ENCODE data around the gene EFCAB12.
"Not testable (repeated sequence)": the region's sequence is repeated elsewhere in the genome, so short reads cannot be mapped to it uniquely, and the experiment has no call there.

EFCAB12 gene

DNA sequence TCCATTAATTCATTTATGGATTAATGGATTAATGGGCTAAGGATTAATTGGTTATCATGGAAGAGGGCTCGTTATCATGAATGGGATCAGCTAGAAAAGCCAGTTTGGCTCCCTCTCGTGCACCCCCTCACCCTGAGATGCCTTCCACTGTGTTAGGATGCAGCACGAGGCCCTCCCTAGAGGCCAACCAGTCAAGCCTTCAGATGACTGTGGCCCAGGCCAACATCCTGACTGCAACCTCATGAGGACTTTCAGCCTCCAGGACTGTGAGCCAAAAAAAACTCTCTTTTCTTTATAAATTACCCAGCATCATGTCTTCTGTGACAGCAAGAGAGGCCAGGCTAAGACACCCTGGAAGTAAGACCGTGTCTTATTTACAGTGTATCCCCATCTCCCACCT lies 9.0 kb downstream of the EFCAB12 start:
- DNase-seq (ENCODE audit: low spot score): no peak

DNA sequence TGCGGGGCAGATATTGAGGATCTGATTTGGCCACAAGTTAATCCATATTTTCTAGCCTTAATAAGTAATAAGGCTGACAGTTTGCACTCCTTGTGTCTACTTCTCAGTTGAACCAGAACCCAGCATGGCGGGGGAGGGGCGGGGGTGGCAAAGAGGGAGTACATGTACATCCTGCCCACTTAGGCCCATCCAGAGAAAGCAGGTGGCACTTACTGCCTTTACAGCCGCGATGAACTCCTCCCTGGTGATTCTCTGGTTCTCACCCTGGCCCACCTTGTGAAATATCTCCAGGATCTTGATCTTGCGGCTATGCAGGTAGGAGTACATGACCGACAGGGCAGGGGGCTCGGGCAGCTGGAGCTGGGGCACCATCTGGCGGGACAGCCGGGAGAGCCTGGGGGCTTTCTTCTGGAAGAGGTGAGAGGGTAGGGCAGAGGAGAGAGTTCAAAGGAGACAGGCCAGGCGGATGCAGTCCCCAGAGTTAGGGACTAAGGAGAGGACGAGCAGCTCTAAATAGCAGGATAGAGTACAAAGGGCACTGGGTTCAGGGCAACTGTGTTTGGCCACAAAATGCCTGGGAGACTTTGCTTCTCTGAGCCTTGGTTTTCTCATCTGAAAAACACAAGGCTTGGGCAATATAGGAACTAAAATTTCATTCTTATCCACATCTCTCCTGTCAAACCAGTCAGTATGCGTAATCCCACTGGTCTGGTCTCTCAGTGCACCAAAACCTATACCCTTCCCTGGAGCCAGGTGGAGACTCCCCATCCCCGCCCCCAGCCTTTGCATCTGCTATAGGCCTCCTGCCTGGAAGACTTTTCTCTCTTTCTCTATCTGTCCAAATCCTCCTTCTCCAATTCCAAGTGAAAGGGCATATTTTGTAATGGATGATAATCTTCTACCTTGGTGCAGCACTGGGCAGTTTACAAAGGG lies 10.1 kb downstream of the EFCAB12 start:
- no peak for DNase-seq (ENCODE audit: low spot score)

GRCh38 chr3:129417326-129417725 lies 11.1 kb downstream of the EFCAB12 start:
- no peak for DNase-seq (ENCODE audit: low spot score)

- no peak for DNase-seq (ENCODE audit: low spot score)
These were observed 12.0 kb downstream of the EFCAB12 start for GRCh38 chr3:129416415-129416814.

DNA sequence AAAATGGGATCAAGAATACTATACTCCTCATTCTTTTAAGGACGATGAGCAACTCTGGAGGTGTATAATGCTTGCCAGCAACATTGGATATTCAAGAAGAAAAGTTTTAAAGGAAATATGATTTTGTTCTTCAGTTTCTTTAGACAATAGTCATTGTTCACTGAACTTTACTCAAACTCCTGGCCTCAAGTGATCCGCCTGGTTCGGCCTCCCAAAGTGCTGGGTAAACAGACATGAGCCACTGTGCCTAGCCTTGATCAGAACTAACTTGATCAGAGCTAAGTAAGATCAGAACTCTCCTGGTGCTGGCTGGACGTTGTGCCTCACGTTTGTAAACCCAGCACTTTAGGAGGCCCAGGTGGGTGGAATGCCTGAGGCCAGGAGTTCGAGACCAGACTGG lies 12.6 kb downstream of the EFCAB12 start:
- DNase-seq (ENCODE audit: low spot score): no peak

DNA sequence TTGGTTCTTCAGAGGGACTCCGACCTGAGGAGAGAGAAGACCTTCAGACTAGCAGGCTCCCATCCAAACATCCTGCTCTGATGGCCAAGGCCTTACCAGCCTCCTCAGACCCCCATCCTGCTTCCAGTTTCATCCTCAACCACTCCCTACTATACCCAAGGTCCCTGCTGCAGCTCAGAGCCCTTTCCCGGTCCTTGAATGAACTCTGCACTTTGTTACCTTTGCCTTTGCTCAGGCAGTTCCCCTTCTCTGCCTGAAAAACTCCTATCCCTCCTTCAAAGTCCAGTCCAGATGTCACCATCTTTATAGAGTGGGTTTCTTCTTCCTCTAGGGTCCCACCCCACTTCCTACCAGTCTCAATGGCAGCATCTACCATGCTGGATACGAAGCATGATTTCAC lies 13.1 kb downstream of the EFCAB12 start:
- DNase-seq (ENCODE audit: low spot score): no peak

- DNase-seq (ENCODE audit: low spot score): no peak
These were observed 14.5 kb downstream of the EFCAB12 start for GRCh38 chr3:129413687-129414506.

DNA sequence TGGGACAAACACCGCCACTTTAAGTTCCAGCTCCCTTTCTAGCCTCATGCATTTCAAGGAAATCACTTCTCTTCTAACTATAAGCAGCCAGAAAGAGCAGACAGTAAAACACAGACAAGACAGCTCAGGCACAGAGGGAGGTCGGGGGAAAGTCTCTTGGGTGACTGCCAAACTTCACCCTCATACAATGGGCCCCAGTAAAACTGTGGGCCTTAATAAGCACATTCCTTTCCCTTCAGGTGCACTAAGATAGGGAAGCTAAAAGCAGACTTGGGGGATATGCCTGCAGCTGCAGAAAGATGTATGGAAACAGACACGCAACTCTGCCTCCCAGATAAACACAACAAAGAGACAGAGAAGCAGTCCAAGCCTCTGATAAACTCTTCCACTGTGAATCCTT lies 15.2 kb downstream of the EFCAB12 start:
- DNase-seq (ENCODE audit: low spot score): not testable (repeated sequence)

DNA sequence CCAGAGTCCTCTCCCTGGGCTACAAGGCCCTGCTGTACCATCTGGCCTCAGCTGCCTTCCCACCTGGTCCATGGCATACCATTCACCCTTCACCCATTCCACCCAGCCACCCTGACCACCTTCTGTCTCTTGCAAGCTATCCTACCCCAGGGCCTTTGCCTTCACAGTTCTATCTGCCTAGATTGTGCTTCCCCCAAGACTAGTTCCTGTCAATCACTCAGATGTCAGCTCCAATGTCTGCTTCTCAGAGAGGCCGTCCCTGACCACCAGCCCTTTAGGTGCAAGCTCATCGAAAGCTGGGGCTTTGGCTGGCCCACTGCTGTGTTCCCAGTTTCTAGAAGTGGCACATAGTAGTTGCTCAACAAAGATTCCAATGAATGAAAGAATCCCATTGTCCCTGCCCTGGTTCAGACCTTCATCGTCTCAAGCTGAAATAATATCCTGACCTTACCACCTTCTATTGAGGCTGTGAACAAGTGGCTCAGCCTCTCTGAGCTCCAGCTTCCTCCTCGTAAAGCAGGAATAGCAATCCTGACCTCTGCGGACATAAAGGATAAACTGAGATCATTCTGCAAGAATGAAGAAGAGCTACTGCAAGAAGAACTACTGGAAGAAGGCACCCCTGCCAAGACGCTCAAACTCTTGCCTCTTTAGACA lies 15.8 kb downstream of the EFCAB12 start:
- no peak for DNase-seq (ENCODE audit: low spot score)

- no peak for DNase-seq (ENCODE audit: low spot score)
These were observed 17.5 kb downstream of the EFCAB12 start for GRCh38 chr3:129410971-129411370.

DNA sequence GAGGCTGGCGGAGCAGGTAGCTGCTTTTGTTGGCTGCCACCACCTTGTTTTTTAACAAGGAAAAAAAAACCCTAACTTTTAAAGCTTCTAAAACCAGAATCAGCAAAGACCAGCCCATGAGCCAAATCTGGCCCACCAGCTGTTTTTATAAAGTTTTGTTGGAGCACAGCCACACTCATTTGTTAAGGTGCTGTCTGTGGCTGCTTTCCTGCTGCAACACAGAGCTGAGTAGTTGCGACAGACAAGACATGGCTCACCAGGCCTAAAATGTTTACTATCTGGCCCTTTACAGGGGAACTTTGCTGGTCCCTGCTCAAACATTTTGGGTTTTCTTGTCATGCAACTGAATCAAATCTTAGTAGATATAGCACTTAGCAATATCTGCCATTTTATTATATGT lies 18.9 kb downstream of the EFCAB12 start:
- no peak for DNase-seq (ENCODE audit: low spot score)

DNA sequence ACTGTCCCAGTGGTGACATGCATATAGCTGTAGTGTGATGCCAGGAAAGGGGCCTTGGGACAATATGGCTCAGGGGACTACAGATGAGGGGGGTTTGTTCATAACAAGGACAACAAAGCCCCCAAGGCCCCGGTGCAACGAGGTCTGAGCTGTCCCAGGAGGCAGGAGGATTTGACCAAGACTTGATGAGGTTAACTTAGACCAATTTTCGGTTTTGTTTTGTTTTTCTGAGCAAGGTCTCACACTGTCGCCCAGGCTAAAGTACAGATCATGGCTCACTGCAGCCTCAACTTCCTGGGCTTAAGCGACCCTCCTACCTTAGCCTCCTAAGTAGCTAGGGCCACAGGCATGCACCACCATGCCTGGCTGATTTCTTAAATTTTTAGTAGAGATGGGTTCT lies 23.8 kb downstream of the EFCAB12 start:
- DNase-seq (ENCODE audit: low spot score): no peak

DNA sequence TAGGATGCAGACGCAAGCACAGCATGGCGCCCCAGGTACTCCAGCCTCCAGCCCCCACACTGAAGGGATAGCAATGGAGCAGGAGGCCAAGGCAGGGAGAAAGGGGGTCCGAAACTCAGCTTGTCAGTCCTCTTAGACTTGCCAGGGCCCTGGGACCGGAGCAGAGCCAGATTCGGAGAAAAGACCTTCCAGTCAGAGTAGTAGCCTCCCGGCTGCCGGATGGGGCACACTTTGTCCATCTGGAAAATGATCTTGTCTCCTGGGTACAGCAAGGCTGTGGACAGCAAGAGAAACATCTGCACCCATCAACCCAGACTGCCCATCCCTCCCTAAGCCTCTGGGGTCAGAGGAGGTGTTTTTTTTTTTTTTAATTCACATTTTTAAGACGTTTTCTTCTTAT lies 24.3 kb downstream of the EFCAB12 start:
- DNase-seq (ENCODE audit: low spot score): no peak

DNA sequence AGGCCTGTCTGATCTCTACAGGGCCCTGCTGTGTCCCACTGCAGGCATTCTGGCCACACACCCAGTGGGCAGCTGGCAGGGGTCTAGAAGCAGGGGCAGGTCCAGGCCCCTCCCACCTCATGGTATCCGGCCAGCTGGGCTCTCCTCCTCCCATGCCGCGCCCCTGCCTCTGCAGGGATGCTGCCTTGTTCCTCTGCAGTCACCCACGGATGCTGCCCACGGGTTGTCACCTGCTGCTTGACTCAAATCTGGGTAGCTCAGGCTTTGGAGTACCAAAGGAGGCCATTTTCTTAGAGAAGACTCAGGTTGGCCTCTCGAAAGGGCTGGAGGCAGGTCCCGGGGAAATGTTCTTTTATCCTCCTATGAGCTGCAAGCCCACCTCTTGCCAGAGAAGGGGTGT lies 25.0 kb downstream of the EFCAB12 start:
- DNase-seq (ENCODE audit: low spot score): no peak

DNA sequence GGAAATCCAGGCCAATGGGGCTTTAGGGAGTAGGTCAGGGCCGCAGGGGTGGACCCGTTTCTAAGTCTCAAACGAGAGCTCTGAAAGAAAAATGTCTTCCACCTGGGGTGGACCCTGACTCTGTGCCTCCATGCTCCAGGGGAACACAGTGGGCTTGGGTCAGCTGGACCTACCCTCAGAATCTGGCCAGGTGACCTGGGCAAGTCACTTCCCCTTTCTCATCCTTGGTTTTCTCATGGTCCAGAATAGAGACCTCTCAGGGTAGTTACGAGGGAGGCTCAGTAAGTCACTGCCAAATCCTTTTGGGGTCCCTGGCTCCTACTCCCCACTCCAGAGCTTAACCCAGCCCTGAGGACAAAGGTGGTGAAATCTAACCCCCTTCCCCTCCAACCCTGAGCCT lies 25.8 kb downstream of the EFCAB12 start:
- DNase-seq (ENCODE audit: low spot score): no peak

DNA sequence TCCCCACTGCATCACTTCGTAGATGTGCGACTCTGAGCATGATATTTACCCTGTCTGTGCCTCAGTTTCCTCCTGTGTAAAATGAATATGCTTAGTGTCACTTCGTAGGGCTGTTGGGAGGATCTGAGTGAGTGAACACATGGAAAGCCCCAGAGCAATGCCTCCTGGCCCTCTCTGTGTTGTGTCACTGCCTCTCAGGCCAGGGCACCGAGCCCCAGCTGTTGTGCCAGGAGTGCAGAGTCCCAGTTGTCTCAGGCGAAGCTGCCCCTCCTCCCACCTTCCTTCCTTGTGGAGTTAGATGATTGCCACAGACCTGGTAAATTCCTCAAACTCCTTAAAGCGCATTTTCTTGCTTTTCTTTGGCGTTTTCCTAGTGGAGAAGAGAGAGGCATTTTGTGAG lies 26.2 kb downstream of the EFCAB12 start:
- DNase-seq (ENCODE audit: low spot score): no peak

DNA sequence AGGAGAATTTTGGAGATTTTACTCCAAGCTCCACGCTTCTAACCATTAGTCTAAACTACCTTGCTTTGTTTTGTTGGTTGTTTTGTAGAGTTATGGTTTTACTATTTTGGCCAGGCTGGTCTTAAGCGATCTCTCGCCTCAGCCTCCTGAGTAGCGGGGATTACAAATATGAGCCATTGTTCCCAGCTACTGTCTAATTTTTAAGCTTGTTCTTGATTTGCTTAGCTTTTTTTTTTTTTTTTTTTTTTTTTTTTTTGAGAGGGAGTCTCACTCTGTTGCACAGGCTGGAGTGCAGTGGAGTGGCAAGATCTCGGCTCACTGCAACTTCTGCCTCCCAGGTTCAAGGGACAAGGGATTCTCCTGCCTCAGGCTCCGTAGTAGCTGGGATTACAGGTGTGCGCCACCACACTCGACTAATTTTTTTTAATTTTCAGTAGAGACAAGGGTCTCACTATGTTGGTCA lies 28.5 kb downstream of the EFCAB12 start:
- no peak for DNase-seq (ENCODE audit: low spot score)

GRCh38 chr3:129399145-129399894 lies 29.1 kb downstream of the EFCAB12 start:
- DNase-seq (ENCODE audit: low spot score): peak; percentile 81

- DNase-seq (ENCODE audit: low spot score): no peak
These were observed 29.7 kb downstream of the EFCAB12 start for GRCh38 chr3:129398803-129399144.

- not testable (repeated sequence) for DNase-seq (ENCODE audit: low spot score)
These were observed 34.5 kb downstream of the EFCAB12 start for GRCh38 chr3:129393760-129394564.

- DNase-seq (ENCODE audit: low spot score): no peak
These were observed 35.2 kb downstream of the EFCAB12 start for GRCh38 chr3:129393271-129393670.

Data from CD4-positive, alpha-beta T cell treated with Interleukin-15 for 4 hours (primary cell).